MM.1S (cell line): ENCODE data around the gene RPL7A.
A peak's percentile ranks its signal among the peaks of the same experiment; 100 is the strongest.
"Not testable (repeated sequence)": the region's sequence is repeated elsewhere in the genome, so short reads cannot be mapped to it uniquely, and the experiment has no call there.

Experiments used
- DNase-seq: peaks from one replicate; pipeline ENCODE4 v3.0.0-alpha.2; 2015
- H2AFZ ChIP-seq: fragments of 300-600 bp; sonication (generic); 2 replicates; pipeline ENCODE4 v1.6.0; 2016; ENCODE audit warnings: antibody characterized with exemption, low read length
- H3F3A ChIP-seq: fragments of 300-600 bp; sonication (generic); 2 replicates; pipeline ENCODE4 v1.6.1; 2016; ENCODE audit warnings: mild to moderate bottlenecking, antibody characterized with exemption, low read length, moderate library complexity, mixed read lengths; ENCODE audit not compliant: insufficient read depth
- H3K27ac ChIP-seq: fragments of 300-600 bp; sonication (generic); 2 replicates; pipeline ENCODE4 v1.5.1; 2016; ENCODE audit warnings: mild to moderate bottlenecking, low read length
- H3K27me3 ChIP-seq: fragments of 300-600 bp; sonication (generic); replicated peaks from 2 replicates; pipeline ENCODE4 v1.6.0; 2016; ENCODE audit warnings: low read length; ENCODE audit not compliant: insufficient read depth
- H3K36me3 ChIP-seq: fragments of 300-600 bp; sonication (generic); replicated peaks from 2 replicates; pipeline ENCODE4 v1.6.1; 2016; ENCODE audit warnings: mild to moderate bottlenecking, low read length, mixed read lengths; ENCODE audit not compliant: insufficient read depth
- H3K4me1 ChIP-seq: fragments of 300-600 bp; sonication (generic); 2 replicates; pipeline ENCODE4 v1.6.1; 2016; ENCODE audit warnings: low read length, mixed read lengths
- H3K4me2 ChIP-seq: fragments of 300-600 bp; sonication (generic); 2 replicates; pipeline ENCODE4 v1.6.0; 2016; ENCODE audit warnings: low read depth, low read length
- H3K4me3 ChIP-seq: fragments of 300-600 bp; sonication (generic); 2 replicates; pipeline ENCODE4 v1.5.1; 2016; ENCODE audit warnings: low read length, mixed read lengths
- H3K79me2 ChIP-seq: fragments of 300-600 bp; sonication (generic); 2 replicates; pipeline ENCODE4 v1.6.1; 2016; ENCODE audit warnings: mixed run types, low read length, mixed read lengths
- H3K9ac ChIP-seq: fragments of 300-600 bp; sonication (generic); 2 replicates; pipeline ENCODE4 v1.6.1; 2016; ENCODE audit warnings: low read length, mixed read lengths
- H3K9me2 ChIP-seq: fragments of 300-600 bp; sonication (generic); replicated peaks from 2 replicates; pipeline ENCODE4 v1.6.1; 2016; ENCODE audit warnings: mild to moderate bottlenecking, low read length, mixed read lengths; ENCODE audit not compliant: insufficient read depth
- H3K9me3 ChIP-seq: fragments of 300-600 bp; sonication (generic); replicated peaks from 2 replicates; pipeline ENCODE4 v1.6.1; 2016; ENCODE audit warnings: mild to moderate bottlenecking, low read length, mixed read lengths; ENCODE audit not compliant: insufficient read depth
- H4K20me1 ChIP-seq: fragments of 300-600 bp; sonication (generic); 2 replicates; pipeline ENCODE4 v1.6.1; 2016; ENCODE audit warnings: mild to moderate bottlenecking, low read length, moderate library complexity, mixed read lengths; ENCODE audit not compliant: insufficient read depth
- EZH2 ChIP-seq: fragments of 300-600 bp; sonication (generic); optimal IDR thresholded peaks from 2 replicates; pipeline ENCODE3; 2017; ENCODE audit warnings: low read depth, mild to moderate bottlenecking, antibody characterized with exemption, low read length, mixed read lengths
- EZH2phosphoT487 ChIP-seq: fragments of 300-600 bp; sonication (generic); IDR thresholded peaks from 2 replicates; pipeline ENCODE4 v1.6.1; 2018; ENCODE audit warnings: antibody characterized with exemption, low read length
- TF ChIP-seq, protein P1 (sequence below): fragments of 300-600 bp; sonication (generic); IDR thresholded peaks from 2 replicates; pipeline ENCODE4 v1.5.1; 2016; ENCODE audit warnings: antibody characterized with exemption, low read length, mixed read lengths

The RPL7A gene

DNA sequence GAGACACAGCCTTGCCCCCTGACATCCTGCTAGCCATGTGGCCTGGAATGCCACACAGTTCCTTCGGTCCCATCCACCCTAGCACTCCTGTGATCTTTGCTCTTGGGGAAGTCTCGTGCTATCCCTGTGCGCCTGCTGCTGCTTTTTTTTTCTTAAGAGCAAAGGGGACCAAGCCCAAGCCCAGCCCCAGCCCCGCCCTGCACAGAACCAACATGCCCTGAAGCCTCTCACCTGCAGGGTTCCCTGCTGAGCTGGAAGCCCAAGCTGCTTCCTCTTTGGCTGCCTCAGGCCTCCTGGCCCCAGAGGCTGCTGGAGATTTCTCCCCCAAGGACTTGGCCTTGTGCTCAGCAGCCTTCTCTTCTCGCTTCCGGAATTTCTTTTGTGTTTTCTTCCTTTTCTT lies 13.9 kb upstream of the RPL7A start:
- Histone ChIP-seq H3F3A (peaks cover 10% of the 10 kb centered on the region; the same call in 1 of the 2 replicates), H3K4me3 (no peak overlapping the region), H3K79me2 (peaks cover 19% of the 10 kb centered on the region), H3K27ac (no peak overlapping the region), H3K4me2 (no peak overlapping the region), H3K36me3 (peaks cover 13% of the 10 kb centered on the region), H3K9me2 (no peaks in the 10 kb centered on the region), H3K9ac (no peak overlapping the region), H3K27me3 (no peaks in the 10 kb centered on the region), H2AFZ (no peak overlapping the region), H3K9me3 (no peaks in the 10 kb centered on the region), H4K20me1 (no peaks in the 10 kb centered on the region), H3K4me1 (0 out of 2 replicates have a peak, but pooled peaks cover 4% of the 10 kb centered on the region)
- no peak for DNase-seq
- TF ChIP-seq, protein P1, sequence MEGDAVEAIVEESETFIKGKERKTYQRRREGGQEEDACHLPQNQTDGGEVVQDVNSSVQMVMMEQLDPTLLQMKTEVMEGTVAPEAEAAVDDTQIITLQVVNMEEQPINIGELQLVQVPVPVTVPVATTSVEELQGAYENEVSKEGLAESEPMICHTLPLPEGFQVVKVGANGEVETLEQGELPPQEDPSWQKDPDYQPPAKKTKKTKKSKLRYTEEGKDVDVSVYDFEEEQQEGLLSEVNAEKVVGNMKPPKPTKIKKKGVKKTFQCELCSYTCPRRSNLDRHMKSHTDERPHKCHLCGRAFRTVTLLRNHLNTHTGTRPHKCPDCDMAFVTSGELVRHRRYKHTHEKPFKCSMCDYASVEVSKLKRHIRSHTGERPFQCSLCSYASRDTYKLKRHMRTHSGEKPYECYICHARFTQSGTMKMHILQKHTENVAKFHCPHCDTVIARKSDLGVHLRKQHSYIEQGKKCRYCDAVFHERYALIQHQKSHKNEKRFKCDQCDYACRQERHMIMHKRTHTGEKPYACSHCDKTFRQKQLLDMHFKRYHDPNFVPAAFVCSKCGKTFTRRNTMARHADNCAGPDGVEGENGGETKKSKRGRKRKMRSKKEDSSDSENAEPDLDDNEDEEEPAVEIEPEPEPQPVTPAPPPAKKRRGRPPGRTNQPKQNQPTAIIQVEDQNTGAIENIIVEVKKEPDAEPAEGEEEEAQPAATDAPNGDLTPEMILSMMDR: no peak
- no peak for TF ChIP-seq EZH2phosphoT487
- no peak for TF ChIP-seq EZH2

DNA sequence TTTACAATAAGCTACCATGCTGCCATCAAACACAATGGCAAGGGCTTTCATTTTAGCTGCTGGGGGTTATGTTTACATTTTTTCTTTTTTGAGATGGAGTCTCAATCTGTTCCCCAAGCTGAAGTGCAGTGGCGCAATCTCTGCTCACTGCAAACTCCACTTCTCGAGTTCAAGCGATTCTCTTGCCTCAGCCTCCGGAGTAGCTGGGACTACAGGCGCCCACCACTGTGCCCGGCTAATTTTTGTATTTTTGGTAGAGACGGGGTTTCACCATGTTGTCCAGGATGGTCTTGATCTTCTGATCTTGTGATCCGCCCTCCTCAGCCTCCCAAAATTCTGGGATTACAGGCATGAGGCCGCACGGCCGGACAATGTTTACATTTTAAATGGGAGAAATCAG lies 13.1 kb upstream of the RPL7A start:
- DNase-seq, H4K20me1 ChIP-seq, H3K4me1 ChIP-seq, H2AFZ ChIP-seq, H3K9ac ChIP-seq, H3K27ac ChIP-seq, H3K27me3 ChIP-seq, H3K9me3 ChIP-seq, H3K9me2 ChIP-seq: not testable (repeated sequence)
- Histone ChIP-seq H3K79me2 (peaks cover 19% of the 10 kb centered on the region), H3F3A (peaks cover 10% of the 10 kb centered on the region; the same call in 1 of the 2 replicates), H3K36me3 (peaks cover 13% of the 10 kb centered on the region), H3K4me3 (peak overlapping the region; percentile 100), H3K4me2 (peak overlapping the region; percentile 72; the same call in 1 of the 2 replicates)

DNA sequence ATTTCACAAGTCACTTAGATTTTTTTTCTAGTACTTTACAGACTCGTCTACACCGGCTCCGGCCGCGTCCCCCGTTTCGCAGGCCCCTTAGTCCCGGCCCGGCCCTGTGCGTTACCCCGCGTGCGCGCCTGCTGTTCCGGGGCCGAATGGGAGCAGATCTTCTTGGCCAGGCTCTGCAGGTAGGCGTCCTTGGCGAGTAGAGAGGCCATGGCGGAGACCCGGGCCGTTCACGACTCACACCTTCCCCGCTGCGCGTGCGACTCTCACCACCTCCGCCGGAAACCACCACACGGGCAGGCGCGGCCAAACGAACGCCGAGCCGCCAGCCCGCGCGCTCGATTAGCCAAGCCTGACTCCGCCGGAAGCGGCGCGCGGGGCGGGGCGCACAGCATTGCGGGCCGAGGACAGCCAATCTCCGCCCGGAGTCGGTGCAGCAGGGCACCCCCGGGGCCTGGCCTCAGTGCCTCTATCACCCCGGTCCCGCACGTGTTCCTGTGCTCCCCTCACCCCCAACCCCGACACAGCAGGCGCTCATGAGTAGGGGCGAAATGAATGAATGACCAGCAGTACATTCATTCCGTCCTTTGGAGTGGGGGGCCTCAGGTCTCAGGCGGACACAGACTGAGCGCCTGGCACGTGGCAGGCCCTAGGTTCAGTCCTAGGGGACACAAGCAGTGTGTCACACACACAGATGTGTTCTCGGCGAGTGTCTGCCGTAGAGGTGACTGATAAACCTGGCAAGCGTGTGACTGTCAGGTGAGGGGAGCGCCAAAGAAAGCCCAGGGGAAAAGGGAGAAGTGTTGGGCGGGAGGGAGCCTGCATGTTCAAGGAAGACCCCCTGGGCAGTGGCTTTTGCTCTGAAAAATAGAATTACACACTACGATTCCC lies 11.8 kb upstream of the RPL7A start, which contains the start of gene SURF6:
Gene SURF6, minus strand, starts transcription at position 265 of the 888 bp plus-strand sequence. Its CDS starts 56 bp downstream, at position 209.
- Histone ChIP-seq H2AFZ (peak within 1 kb of the TSS; percentile 98), H3K36me3 (peaks cover 13% of the 10 kb centered on the region)

More for the DNA sequence above, 11.8 kb upstream of the RPL7A start, which contains the start of gene SURF6:
- TF ChIP-seq EZH2phosphoT487 (no peak), EZH2 (no peak)
- TF ChIP-seq, protein P1: no peak
- Histone ChIP-seq H3K27ac (peak within 1 kb of the TSS; percentile 53; the same call in 1 of the 2 replicates), H3K4me2 (peak within 1 kb of the TSS; percentile 87), H3K4me1 (0 out of 2 replicates have a peak, but pooled peaks cover 4% of the 10 kb centered on the region), H3K9ac (peak within 1 kb of the TSS; percentile 77), H3K4me3 (peak within 1 kb of the TSS; percentile 100), H3K79me2 (peaks cover 19% of the 10 kb centered on the region), H3K9me2 (no peaks in the 10 kb centered on the region), H4K20me1 (no peaks in the 10 kb centered on the region), H3K9me3 (no peaks in the 10 kb centered on the region), H3F3A (peaks cover 10% of the 10 kb centered on the region; the same call in 1 of the 2 replicates), H3K27me3 (no peaks in the 10 kb centered on the region)
- DNase-seq: peak; percentile 95
